HL-60 (cell line): ENCODE measurements around the gene FGF12.

Experiments used
- CTCF ChIP-seq: IDR thresholded peaks from one replicate; pipeline ENCODE4 v1.5.1; 2011; ENCODE audit warnings: low read length, control low read depth, inconsistent platforms; ENCODE audit not compliant: insufficient read depth
- POLR2AphosphoS5 ChIP-seq: IDR thresholded peaks from 2 replicates; pipeline ENCODE4 v1.6.1; 2012; ENCODE audit warnings: low read depth

GRCh38 chr3:192174283-192174682, 553.1 kb downstream of the FGF12 start:
- TF ChIP-seq POLR2AphosphoS5 (no peak), CTCF (no peak)
